Coronary artery (tissue), 2 donors: ENCODE data around the gene TNFSF15.

Source experiments
- DNase-seq: peaks from one replicate; pipeline ENCODE4 v3.0.0-alpha.2; 2017; ENCODE audit warnings: low spot score
- H3K27ac ChIP-seq, 2 donors: fragments of 200-600 bp; sonication (generic); one replicate each; pipeline ENCODE4 v1.5.1; 2016 to 2019
- H3K4me3 ChIP-seq: fragments of 200-600 bp; sonication (generic); 2 replicates; pipeline ENCODE4 v1.5.1; 2016; ENCODE audit warnings: mild to moderate bottlenecking, moderate library complexity
- TF ChIP-seq, protein P1 (sequence below): fragments of 200-600 bp; sonication (generic); IDR thresholded peaks from one replicate; pipeline ENCODE4 v1.5.1; 2019; ENCODE audit warnings: antibody characterized with exemption

TNFSF15 gene

DNA sequence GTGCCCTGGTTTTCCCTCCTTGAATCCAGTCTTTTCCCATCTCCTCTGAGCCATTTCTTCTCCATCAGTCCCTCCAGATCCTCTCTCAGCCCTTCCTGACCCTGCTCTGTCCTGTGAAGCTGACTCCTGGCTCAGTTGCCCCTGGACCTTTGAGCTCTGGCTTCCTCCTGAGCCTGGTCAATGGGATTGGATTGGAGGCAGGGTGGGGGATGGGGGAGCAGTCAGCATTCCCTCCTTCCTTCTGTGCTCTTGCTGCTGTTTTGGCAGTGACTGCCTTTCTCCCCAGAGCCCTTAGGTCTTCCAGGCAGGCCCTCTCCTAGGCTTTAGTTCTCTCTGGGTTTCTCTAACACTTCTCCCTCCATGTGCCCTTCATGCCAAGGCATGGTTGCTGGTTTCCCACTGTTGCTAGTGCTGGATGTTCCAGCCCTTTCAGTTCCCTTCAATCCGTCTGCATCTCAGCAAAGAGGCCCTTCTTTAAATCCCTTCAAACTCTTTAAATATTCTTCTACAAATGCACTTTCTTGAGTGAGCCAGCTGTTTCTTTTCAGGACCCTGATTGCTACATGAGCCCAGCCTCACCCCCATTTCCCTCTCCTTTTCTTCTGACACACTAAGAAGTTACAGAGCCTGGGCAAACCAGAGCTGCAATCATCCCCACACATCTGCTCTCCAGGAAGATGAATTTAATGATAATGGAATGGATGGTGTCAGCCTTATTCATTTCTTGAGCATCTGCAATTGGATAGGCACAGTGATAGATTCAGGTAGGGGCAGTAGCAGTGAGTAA is 2.2 kb downstream of the TNFSF15 start:
- H3K27ac ChIP-seq, result no peak overlapping the region
- TF ChIP-seq, protein P1, sequence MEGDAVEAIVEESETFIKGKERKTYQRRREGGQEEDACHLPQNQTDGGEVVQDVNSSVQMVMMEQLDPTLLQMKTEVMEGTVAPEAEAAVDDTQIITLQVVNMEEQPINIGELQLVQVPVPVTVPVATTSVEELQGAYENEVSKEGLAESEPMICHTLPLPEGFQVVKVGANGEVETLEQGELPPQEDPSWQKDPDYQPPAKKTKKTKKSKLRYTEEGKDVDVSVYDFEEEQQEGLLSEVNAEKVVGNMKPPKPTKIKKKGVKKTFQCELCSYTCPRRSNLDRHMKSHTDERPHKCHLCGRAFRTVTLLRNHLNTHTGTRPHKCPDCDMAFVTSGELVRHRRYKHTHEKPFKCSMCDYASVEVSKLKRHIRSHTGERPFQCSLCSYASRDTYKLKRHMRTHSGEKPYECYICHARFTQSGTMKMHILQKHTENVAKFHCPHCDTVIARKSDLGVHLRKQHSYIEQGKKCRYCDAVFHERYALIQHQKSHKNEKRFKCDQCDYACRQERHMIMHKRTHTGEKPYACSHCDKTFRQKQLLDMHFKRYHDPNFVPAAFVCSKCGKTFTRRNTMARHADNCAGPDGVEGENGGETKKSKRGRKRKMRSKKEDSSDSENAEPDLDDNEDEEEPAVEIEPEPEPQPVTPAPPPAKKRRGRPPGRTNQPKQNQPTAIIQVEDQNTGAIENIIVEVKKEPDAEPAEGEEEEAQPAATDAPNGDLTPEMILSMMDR, result no peak

DNA sequence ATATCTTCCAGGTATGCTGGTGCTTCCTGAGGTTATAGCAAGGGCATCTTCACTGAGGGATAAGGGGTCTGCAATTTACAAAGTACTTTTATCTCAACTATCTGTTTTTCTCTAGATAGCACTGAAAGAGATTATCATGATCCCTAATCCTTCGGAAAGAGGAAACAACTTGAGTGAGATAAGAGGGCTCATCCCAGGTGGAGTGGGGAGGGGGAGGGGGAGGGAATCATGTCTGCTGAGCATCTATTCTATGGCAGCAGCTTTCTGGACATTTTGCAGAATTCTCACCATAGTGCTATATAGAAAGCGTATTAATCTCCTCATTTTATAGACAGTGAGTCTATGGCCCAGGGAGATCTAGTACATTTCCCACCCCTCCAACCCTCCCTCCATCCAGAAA is 5.9 kb downstream of the TNFSF15 start:
- TF ChIP-seq, protein P1, result no peak
- no peak overlapping the region for H3K27ac ChIP-seq
- H3K4me3 ChIP-seq, result no peak overlapping the region
- DNase-seq, result no peak

More for the DNA sequence above, 2.2 kb downstream of the TNFSF15 start:
- no peak for DNase-seq
- no peak overlapping the region for H3K4me3 ChIP-seq

DNA sequence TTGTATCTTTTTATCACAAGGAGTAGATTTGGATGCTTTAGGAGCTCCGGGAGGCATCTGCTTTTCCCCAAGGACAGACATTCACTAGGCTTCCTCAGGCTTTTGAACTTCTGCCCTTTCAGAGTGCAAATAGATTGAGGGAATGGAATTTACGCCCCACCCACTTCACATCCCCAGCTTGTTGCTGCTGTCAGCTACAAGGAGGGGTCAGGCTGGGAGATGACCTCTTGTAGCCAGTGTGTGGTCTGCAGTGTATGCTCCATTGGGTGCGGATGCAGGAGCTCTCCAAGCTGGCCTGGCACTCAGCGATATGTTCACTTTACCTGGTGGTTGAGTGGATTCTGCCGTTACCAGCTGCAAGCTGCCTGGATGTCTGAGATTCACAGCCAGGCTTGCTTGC is 6.4 kb downstream of the TNFSF15 start:
- Histone ChIP-seq H3K27ac (no peak overlapping the region), H3K4me3 (no peak overlapping the region)
- TF ChIP-seq, protein P1, result no peak
- DNase-seq, result no peak

DNA sequence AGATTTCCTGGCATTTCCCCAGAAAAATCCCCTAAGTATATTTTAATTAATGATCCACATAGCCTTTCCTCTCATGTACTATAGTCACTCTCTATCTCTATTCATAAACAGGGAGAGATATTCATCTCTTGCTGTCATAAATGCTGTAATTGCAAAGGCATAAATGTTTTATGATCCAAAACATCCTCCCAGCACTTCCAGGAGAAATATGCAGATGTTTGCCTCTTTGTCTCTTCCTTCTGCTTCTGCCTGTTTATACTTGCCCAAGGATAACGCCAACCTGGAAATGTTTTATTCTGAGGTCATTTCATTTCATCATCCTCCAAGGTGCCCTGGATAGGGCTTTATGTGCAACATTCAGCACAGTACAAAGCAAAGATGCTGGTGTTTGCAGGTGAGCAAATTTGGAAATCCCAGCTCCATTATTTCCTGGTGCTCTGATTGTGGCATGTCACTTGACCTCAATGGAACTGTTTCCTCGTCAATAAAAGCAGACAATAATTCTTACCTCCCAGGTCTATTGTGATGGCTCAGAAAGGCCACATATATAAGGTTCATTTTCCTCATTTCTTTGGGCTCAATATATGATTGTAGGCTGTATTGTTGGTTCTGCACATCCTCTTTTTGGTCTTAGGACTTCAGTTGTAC is 6.9 kb downstream of the TNFSF15 start:
- Histone ChIP-seq H3K4me3 (no peak overlapping the region), H3K27ac (no peak overlapping the region)
- TF ChIP-seq, protein P1, result no peak
- no peak for DNase-seq

GRCh38 chr9:114798101-114798500 is 7.7 kb downstream of the TNFSF15 start:
- Histone ChIP-seq H3K4me3 (no peak overlapping the region), H3K27ac (no peak overlapping the region)
- TF ChIP-seq, protein P1, result no peak
- no peak for DNase-seq

DNA sequence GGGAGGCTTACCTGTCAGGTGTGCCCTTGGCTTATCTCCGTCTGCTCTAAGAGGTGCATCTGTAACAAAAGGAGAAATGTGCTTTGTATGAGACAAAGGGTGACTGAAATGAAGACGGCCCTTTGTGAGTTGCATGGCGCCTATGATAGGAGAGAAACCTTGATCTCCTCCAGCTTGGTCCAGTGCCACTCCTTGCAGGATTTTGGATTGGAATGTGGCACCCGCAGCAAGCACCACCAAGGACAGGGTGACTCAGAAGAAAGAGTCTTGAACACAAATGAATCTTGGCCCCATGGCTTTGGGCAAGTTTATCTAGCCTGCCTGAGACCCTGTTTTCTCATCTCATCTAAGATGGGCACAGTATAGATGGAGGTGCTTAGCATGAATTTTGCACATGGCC is 13.4 kb downstream of the TNFSF15 start:
- Histone ChIP-seq H3K4me3 (no peak overlapping the region), H3K27ac (no peak overlapping the region)
- TF ChIP-seq, protein P1, result no peak
- no peak for DNase-seq

DNA sequence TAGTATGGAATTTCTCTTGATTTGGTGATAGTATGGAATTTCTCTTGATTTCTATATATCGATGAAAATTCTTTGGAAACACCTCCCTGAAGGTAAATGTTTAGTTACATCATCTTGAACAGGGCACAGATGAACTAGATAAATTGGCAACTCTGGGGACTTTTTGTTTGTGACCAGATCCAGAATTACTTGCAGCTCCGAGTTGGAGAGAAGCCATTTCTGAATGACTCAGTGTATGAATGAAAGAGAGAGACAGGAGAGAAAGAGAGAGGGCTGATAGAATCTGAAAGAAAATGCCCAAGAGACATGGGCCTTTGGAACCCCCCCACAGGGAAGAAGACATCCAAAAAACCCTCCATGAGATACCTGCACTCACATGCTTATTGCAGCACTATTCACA is 14.1 kb downstream of the TNFSF15 start:
- no peak for DNase-seq
- H3K4me3 ChIP-seq, result no peak overlapping the region
- TF ChIP-seq, protein P1, result no peak
- no peak overlapping the region for H3K27ac ChIP-seq
